SKM-1 treated with dmso at 0.1 percent for 144 hours (cell line): Measurements from ENCODE around the gene ZNF778.

Source experiments
- DNase-seq: peaks from one replicate; lab custom pipeline; 2025; ENCODE audit not compliant: unreplicated experiment; lab: John Stamatoyannopoulos, UW

ZNF778 gene

GRCh38 chr16:89193576-89194293 is 23.8 kb upstream of the ZNF778 start:
- no peak for DNase-seq

GRCh38 chr16:89194340-89195311 is 22.9 kb upstream of the ZNF778 start:
- no peak for DNase-seq

GRCh38 chr16:89195521-89196171 is 21.9 kb upstream of the ZNF778 start:
- DNase-seq: no peak

GRCh38 chr16:89197033-89197632 is 20.4 kb upstream of the ZNF778 start:
- DNase-seq: no peak

- DNase-seq: no peak
Measured at GRCh38 chr16:89197633-89198416, 19.7 kb upstream of the ZNF778 start.

GRCh38 chr16:89198417-89199240 is 18.9 kb upstream of the ZNF778 start:
- no peak for DNase-seq

GRCh38 chr16:89199241-89200123 is 18.0 kb upstream of the ZNF778 start:
- no peak for DNase-seq

GRCh38 chr16:89200124-89200849 is 17.2 kb upstream of the ZNF778 start, which contains the start of gene SLC22A31:
TSS of gene SLC22A31 (minus strand) at chr16:89200537. CDS start at chr16:89200501, 36 bp downstream.
- no peak for DNase-seq

- no peak for DNase-seq
Measured at GRCh38 chr16:89200850-89201411, 16.6 kb upstream of the ZNF778 start.

- peak; percentile 45 for DNase-seq
Measured at GRCh38 chr16:89201439-89202377, 15.8 kb upstream of the ZNF778 start.

GRCh38 chr16:89202422-89203215 is 14.9 kb upstream of the ZNF778 start:
- no peak for DNase-seq

- DNase-seq: no peak
Measured at GRCh38 chr16:89207993-89208392, 9.5 kb upstream of the ZNF778 start.

GRCh38 chr16:89209522-89210044 is 7.9 kb upstream of the ZNF778 start:
- no peak for DNase-seq

- DNase-seq: no peak
Measured at GRCh38 chr16:89210165-89210903, 7.2 kb upstream of the ZNF778 start.
